ENCODE results near the gene GRIN3A.

DNA sequence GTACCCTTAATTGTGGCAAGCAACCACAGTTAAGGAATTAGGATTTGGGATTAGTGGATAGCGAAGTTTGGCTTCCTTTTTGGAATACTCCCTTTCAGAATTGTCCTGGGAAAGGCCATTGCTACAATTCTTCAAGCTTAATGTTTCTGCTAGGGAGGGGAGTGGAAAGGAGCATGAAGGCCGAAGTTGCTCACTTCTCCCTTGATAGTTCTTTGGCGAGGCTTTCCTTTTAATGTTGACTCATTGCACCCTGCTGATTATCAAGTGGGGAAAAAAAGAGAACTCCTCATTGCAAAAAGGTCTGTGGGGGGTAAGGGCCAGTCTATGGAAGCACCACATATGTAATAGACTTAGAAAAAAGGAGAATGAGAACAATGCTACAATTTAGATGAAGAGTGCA is 30.7 kb downstream of the GRIN3A start:
- TF ChIP-seq, protein P1, sequence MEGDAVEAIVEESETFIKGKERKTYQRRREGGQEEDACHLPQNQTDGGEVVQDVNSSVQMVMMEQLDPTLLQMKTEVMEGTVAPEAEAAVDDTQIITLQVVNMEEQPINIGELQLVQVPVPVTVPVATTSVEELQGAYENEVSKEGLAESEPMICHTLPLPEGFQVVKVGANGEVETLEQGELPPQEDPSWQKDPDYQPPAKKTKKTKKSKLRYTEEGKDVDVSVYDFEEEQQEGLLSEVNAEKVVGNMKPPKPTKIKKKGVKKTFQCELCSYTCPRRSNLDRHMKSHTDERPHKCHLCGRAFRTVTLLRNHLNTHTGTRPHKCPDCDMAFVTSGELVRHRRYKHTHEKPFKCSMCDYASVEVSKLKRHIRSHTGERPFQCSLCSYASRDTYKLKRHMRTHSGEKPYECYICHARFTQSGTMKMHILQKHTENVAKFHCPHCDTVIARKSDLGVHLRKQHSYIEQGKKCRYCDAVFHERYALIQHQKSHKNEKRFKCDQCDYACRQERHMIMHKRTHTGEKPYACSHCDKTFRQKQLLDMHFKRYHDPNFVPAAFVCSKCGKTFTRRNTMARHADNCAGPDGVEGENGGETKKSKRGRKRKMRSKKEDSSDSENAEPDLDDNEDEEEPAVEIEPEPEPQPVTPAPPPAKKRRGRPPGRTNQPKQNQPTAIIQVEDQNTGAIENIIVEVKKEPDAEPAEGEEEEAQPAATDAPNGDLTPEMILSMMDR (IDR thresholded peaks at IDR 0.05), result no peak
- TF ChIP-seq POLR2A (IDR thresholded peaks at IDR 0.05), result no peak

All from body of pancreas (tissue), 4 donors.